OCI-LY1 (cell line): Measurements from ENCODE around the gene SMPD3.
A peak's percentile ranks its signal among the peaks of the same experiment; 100 is the strongest.

Source experiments
- H2AFZ ChIP-seq: fragments of 200-600 bp; sonication (generic), shearing (Covaris generic); 2 replicates; pipeline ENCODE4 v1.6.0; 2014; ENCODE audit warnings: antibody characterized with exemption, mild to moderate bottlenecking, low read length
- H3F3A ChIP-seq: fragments of 200-600 bp; sonication (generic), shearing (Covaris generic); 2 replicates; pipeline ENCODE4 v1.6.0; 2014; ENCODE audit warnings: mild to moderate bottlenecking, antibody characterized with exemption, low read length, moderate library complexity; ENCODE audit not compliant: insufficient read depth
- H3K27ac ChIP-seq: fragments of 200-600 bp; sonication (generic); 2 replicates; pipeline ENCODE4 v1.5.1; 2014; ENCODE audit warnings: low read length, mixed run types, mild to moderate bottlenecking, low read depth; ENCODE audit not compliant: poor library complexity, severe bottlenecking
- H3K27me3 ChIP-seq: fragments of 200-600 bp; sonication (generic); 2 replicates; pipeline ENCODE4 v1.6.0; 2014; ENCODE audit warnings: antibody characterized with exemption, mild to moderate bottlenecking, low read length, moderate library complexity; ENCODE audit not compliant: insufficient read depth
- H3K36me3 ChIP-seq: fragments of 200-600 bp; sonication (generic); 2 replicates; pipeline ENCODE4 v1.6.1; 2014; ENCODE audit warnings: mild to moderate bottlenecking, antibody characterized with exemption, low read length, moderate library complexity, mixed read lengths; ENCODE audit not compliant: insufficient read depth
- H3K4me1 ChIP-seq: fragments of 200-600 bp; sonication (generic); 2 replicates; pipeline ENCODE4 v1.5.1; 2014; ENCODE audit warnings: mild to moderate bottlenecking, low read length, moderate library complexity; ENCODE audit not compliant: insufficient read depth, severe bottlenecking
- H3K4me2 ChIP-seq: fragments of 200-600 bp; sonication (generic), shearing (Covaris generic); 2 replicates; pipeline ENCODE4 v1.6.1; 2014; ENCODE audit warnings: low read length
- H3K4me3 ChIP-seq: fragments of 200-600 bp; sonication (generic); 2 replicates; pipeline ENCODE4 v1.5.1; 2014; ENCODE audit warnings: low read length, low read depth, mild to moderate bottlenecking, mixed read lengths; ENCODE audit not compliant: poor library complexity, severe bottlenecking
- H3K79me2 ChIP-seq: fragments of 200-600 bp; shearing (Covaris generic); 2 replicates; pipeline ENCODE4 v1.6.1; 2016; ENCODE audit warnings: mixed run types, low read length, mixed read lengths; ENCODE audit not compliant: insufficient read depth
- H3K9ac ChIP-seq: fragments of 200-600 bp; sonication (generic), shearing (Covaris generic); 2 replicates; pipeline ENCODE4 v1.6.1; 2014; ENCODE audit warnings: mild to moderate bottlenecking, low read length, mixed read lengths
- H3K9me2 ChIP-seq: fragments of 200-600 bp; sonication (generic), shearing (Covaris generic); 2 replicates; pipeline ENCODE4 v1.6.1; 2014; ENCODE audit warnings: low read depth, mild to moderate bottlenecking, low read length, mixed read lengths
- H3K9me3 ChIP-seq: fragments of 200-600 bp; shearing (Covaris generic); 2 replicates; pipeline ENCODE4 v1.6.1; 2014; ENCODE audit warnings: low read length, mixed read lengths
- H4K20me1 ChIP-seq: fragments of 200-600 bp; sonication (generic), shearing (Covaris generic); 2 replicates; pipeline ENCODE4 v1.6.0; 2016; ENCODE audit warnings: mild to moderate bottlenecking, low read length; ENCODE audit not compliant: insufficient read depth
- EZH2 ChIP-seq: fragments of 200-600 bp; sonication (generic), shearing (Covaris generic); IDR thresholded peaks from 2 replicates; pipeline ENCODE4 v1.8.0; 2017; ENCODE audit warnings: borderline replicate concordance, mixed run types, mild to moderate bottlenecking, antibody characterized with exemption, low read length, moderate library complexity, mixed read lengths
- TF ChIP-seq, protein P1 (sequence below): fragments of 200-600 bp; sonication (generic), shearing (Covaris generic); IDR thresholded peaks from 2 replicates; pipeline ENCODE4 v1.5.1; 2017; ENCODE audit warnings: mild to moderate bottlenecking, antibody characterized with exemption, low read length, moderate library complexity, mixed read lengths

The SMPD3 gene

GRCh38 chr16:68346892-68347480 lies 101.3 kb downstream of the SMPD3 start:
- no peak overlapping the region for H3K4me3 ChIP-seq
- H3K79me2 ChIP-seq: no peaks in the 10 kb centered on the region
- H2AFZ ChIP-seq: no peak overlapping the region
- no peaks in the 10 kb centered on the region for H3K9me3 ChIP-seq
- H4K20me1 ChIP-seq: no peaks in the 10 kb centered on the region
- no peaks in the 10 kb centered on the region for H3K27me3 ChIP-seq
- H3K27ac ChIP-seq: peak overlapping the region; percentile 62
- H3K4me1 ChIP-seq: peaks cover 18% of the 10 kb centered on the region
- no peaks in the 10 kb centered on the region for H3K9me2 ChIP-seq
- H3K9ac ChIP-seq: no peak overlapping the region
- peaks cover 88% of the 10 kb centered on the region for H3K36me3 ChIP-seq
- H3K4me2 ChIP-seq: no peak overlapping the region
- no peak for TF ChIP-seq EZH2
- TF ChIP-seq, protein P1, sequence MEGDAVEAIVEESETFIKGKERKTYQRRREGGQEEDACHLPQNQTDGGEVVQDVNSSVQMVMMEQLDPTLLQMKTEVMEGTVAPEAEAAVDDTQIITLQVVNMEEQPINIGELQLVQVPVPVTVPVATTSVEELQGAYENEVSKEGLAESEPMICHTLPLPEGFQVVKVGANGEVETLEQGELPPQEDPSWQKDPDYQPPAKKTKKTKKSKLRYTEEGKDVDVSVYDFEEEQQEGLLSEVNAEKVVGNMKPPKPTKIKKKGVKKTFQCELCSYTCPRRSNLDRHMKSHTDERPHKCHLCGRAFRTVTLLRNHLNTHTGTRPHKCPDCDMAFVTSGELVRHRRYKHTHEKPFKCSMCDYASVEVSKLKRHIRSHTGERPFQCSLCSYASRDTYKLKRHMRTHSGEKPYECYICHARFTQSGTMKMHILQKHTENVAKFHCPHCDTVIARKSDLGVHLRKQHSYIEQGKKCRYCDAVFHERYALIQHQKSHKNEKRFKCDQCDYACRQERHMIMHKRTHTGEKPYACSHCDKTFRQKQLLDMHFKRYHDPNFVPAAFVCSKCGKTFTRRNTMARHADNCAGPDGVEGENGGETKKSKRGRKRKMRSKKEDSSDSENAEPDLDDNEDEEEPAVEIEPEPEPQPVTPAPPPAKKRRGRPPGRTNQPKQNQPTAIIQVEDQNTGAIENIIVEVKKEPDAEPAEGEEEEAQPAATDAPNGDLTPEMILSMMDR: no peak
- H3F3A ChIP-seq: no peaks in the 10 kb centered on the region

DNA sequence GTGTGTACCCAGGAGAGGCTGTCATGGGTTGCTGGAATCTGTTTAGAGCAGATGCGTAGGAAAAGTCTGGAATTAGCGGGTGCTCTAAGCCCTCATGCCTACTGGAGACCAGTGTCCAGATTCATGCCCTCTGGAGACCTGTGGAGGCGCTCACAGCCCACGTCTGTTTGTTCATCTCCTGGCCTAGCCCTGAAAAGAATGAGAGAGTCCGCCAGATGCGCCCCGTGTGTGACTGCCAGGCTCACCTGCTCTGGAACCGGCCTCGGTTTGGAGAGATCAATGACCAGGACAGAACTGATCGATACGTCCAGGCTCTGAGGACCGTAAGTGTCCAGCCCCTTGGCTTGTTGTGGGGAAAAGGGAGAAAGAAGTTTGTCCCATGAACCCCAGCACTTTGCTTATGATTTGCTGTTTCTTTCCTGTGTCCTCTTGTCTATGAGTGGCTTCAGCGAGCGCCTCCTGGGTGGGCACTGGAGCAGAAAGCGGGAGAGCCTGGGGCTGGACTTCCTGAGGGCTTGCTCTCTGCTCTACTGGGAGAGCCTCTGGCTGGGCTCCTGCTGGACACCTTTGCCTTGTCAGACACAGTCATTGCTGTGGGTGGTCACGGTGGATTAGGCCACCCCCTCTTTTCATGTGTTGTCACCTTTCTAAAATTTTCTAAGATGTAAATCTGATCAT lies 102.2 kb downstream of the SMPD3 start:
- no peaks in the 10 kb centered on the region for H4K20me1 ChIP-seq
- no peaks in the 10 kb centered on the region for H3F3A ChIP-seq
- peaks cover 89% of the 10 kb centered on the region for H3K36me3 ChIP-seq
- no peaks in the 10 kb centered on the region for H3K9me3 ChIP-seq
- no peaks in the 10 kb centered on the region for H3K9me2 ChIP-seq
- H3K79me2 ChIP-seq: no peaks in the 10 kb centered on the region
- no peak overlapping the region for H3K9ac ChIP-seq
- H3K27me3 ChIP-seq: no peaks in the 10 kb centered on the region
- no peak overlapping the region for H3K4me3 ChIP-seq
- H3K27ac ChIP-seq: no peak overlapping the region
- no peak for TF ChIP-seq EZH2
- TF ChIP-seq, protein P1: no peak
- H2AFZ ChIP-seq: no peak overlapping the region
- no peak overlapping the region for H3K4me2 ChIP-seq
- peaks cover 18% of the 10 kb centered on the region for H3K4me1 ChIP-seq

DNA sequence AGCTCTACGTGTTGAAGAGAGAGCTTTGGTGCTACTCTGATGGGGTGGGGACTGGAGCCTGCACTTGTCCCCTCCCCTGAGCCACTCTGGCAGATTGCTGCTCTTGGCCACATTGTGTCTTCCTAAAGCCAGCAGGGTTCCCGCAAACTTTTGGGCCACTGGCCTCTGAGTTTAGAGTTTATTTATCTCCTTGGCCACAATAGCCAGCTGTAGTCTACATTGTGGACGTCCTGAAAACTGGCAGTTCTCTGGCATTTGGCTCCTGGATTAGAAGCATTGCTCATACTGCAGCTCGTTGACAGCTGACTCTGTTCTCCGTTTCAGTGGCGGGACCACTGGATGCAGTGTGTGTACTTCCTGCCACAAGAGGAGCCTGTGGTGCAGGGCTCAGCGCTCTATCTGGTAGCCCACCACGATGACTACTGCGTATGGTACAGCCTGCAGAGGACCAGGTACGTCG lies 102.9 kb downstream of the SMPD3 start:
- Histone ChIP-seq H3K79me2 (no peaks in the 10 kb centered on the region), H3F3A (no peaks in the 10 kb centered on the region), H4K20me1 (no peaks in the 10 kb centered on the region), H3K27ac (no peak overlapping the region), H3K4me2 (no peak overlapping the region), H3K36me3 (peaks cover 89% of the 10 kb centered on the region), H3K9me2 (no peaks in the 10 kb centered on the region), H3K4me3 (no peak overlapping the region), H3K4me1 (peaks cover 18% of the 10 kb centered on the region), H3K9me3 (no peaks in the 10 kb centered on the region), H3K9ac (no peak overlapping the region), H2AFZ (no peak overlapping the region), H3K27me3 (no peaks in the 10 kb centered on the region)
- no peak for TF ChIP-seq EZH2
- TF ChIP-seq, protein P1: no peak
